GM20000 (cell line): ENCODE data around the gene USP36.

Experiments
- DNase-seq: peaks from one replicate; pipeline ENCODE4 v3.0.0; 2012; ENCODE audit warnings: low spot score
- CTCF ChIP-seq: IDR thresholded peaks from 2 replicates; pipeline ENCODE4 v1.5.1; 2012; ENCODE audit warnings: mild to moderate bottlenecking, control low read depth; ENCODE audit errors: extremely low read depth, missing control alignments

Gene USP36

DNA sequence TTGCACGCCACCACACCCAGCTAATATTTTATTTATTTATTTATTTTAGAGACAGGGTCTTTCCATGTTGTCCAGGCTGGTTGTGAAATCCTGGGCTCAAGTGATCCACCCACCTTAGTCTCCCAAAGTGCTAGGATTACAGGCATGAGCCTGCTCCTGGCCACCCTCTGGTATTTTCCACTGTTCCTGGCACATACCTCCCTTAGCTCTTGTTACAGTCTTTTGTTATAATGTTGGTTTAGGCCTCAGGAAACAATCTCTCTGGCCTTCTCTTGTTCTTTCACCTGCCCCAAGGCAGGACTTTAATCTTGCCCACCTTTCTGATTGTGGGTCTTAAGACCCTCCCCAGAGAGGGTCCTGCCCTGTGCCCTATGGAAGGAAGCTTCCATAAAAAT lies 55.0 kb downstream of the USP36 start:
- TF ChIP-seq CTCF = no peak
- no peak for DNase-seq

DNA sequence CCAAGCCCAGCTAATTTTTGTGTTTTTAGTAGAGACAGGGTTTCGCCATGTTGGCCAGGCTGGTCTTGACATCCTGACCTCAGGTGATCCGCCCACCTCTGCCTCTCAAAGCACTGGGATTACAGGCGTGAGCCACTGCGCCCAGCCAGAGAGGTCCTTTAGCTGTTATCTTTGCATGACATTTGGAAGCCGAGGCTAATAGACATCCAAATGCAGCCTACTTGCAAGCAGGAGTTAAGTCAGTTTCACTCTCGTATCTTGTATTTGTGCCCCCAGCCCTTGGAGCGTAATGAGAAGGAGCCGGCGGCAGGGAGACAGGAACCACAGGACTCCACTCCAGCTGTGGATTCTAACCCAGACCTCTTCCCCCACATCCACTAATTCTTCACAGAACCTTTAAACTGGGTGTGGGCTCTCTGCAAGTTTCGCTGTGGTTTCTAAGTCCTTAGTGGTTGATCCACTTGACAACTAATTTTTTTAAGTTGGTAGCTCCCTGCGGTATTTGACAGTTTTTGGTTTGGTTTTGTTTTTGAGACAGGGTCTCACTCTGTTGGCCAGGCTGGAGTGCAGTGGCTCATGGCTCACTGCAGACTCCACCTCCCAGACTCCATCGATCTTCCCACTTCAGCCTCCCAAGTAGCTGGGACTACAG lies 55.5 kb downstream of the USP36 start:
- TF ChIP-seq CTCF = no peak
- DNase-seq = no peak

GRCh38 chr17:78784352-78784751 lies 56.3 kb downstream of the USP36 start:
- TF ChIP-seq CTCF = no peak
- no peak for DNase-seq

DNA sequence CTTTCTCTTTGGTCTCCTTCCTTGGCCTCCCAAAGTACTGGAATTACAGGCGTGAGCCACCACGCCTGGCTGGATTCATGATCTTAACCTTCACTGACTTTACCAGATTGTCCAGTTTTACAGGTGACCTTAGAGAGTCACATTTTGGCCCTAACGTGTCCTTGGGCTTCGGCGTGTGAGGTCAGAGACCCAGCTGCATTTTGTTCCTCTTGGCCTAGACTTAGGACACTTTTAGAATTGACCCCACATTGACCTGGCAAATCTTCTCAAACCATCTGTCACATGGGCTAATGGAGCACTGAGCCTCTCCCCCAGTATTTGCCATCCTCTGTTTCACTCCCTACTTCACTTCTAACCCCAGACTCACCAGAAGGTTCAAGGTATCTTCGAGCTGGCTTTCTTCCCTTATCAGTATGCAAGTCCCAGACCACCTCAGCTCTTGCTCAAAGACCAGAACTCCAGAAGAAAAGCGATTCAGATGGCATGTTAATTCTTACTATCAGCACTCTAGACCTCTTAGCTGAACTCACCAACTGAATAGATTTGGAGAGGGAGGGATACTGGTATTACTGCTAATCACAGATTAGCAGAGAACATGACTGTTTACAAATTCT lies 56.8 kb downstream of the USP36 start:
- no peak for TF ChIP-seq CTCF
- DNase-seq = no peak

GRCh38 chr17:78781893-78782304 lies 58.7 kb downstream of the USP36 start, which contains the start of gene CYTH1:
CYTH1 (minus strand) TSS chr17:78782273; CDS start chr17:78782223, 50 bp downstream.
- DNase-seq = no peak
- TF ChIP-seq CTCF = no peak

DNA sequence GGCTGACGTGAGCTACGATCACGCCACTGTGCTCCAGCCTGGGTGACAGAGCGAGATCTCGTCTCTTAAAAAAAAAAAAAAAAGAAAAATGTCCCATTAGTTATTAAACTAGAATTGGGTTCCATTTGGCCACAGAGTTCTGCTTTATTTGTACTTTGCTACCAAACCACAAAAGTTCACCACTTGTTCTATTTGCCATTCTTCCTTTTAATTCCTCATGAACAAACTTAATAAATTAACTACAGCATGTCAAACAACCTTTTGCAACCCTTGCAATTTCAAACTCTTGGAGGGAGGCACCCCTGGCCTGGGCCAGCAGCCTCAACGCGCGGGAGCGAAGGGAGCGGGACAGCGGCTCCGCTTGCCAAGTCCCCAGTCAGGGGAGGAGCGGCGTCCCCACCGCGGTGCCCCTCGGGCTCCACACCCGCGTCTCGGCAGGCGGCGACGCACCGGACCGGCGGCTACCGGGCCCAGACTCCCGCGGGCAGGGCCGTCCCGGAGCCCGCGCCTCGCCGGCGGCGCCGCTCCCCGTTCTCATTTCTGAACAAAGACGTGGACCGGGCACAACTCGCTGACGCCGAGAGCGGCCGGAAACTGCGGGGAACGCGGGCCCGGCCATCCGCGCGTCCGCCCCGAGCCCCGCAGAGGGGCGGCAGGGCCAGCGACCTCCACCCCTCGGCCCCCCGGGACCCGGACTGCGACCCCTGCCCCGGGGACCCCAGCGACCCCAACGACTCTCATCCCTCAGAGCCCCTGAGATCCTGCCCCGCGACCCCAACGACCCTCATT lies 59.3 kb downstream of the USP36 start:
- peak; percentile 28 for DNase-seq
- no peak for TF ChIP-seq CTCF

GRCh38 chr17:78780335-78780734 lies 60.3 kb downstream of the USP36 start:
- DNase-seq = no peak
- TF ChIP-seq CTCF = no peak
